ENCODE results near the gene MGAT4C. TPM values are rescaled to one million over a fixed set of nuclear protein-coding genes. Genes with fewer than 3 reads are reported as not detected.

MGAT4C gene
- total and polyA plus RNA-seq, 2 of the 8 experiments (the other 6 are each of a cell fraction or from before 2014, with no cell fraction given): 1.6 to 2.5 TPM

DNA sequence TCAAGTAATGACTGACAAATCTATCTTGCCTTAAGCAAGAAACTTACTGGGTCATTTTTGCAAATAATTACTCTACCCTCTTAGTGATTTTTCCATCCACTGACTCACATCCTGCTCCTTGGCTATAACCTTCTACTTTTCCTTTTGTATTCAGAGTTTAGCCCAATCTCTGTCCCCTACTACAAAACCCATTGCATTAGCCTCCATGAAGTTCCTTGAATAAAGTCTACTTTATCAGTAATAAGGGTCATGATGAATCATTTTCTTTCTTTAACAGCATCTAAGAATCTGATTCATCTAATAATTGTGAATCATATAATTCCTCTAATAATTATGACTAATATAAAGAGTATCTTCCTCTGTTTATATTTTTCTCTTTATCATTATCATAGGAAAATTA lies 249.5 kb downstream of the MGAT4C start:
- ChIA-PET POLR2A (ENCODE audit: partially characterized antibody) (no interaction called here), CTCF (ENCODE audit: partially characterized antibody) (no interaction called here)
- no peak overlapping the region for H3K18ac ChIP-seq (ENCODE audit: extremely low read depth, low read length)

More for the DNA sequence above, 249.5 kb downstream of the MGAT4C start:
- Histone ChIP-seq H3K79me1 (ENCODE audit: low read depth, low read length) (no peaks in the 10 kb centered on the region), H3K4me3 (ENCODE audit: extremely low read depth in 1 of 4, insufficient read depth in 2 of 4, low read depth in 3 of 4, low read length in 4 of 4) (no peak overlapping the region), H2AFZ (ENCODE audit: low read length) (no peak overlapping the region), H3K4me2 (ENCODE audit: insufficient read depth in 1 of 2, low read depth in 2 of 2, low read length in 2 of 2) (no peak overlapping the region), H3K14ac (ENCODE audit: insufficient read length) (no peak overlapping the region), H3K27me3 (replicated peaks in 1 of 4; ENCODE audit: control insufficient read depth in 3 of 4, extremely low read depth in 1 of 4, insufficient read depth in 3 of 4, low read length in 3 of 4) (no peaks in the 10 kb centered on the region), H2BK15ac (ENCODE audit: low read length) (no peak overlapping the region), H4K8ac (ENCODE audit: extremely low read depth, insufficient read depth, low read length) (no peak overlapping the region), H4K91ac (replicated peaks; ENCODE audit: insufficient read length, low read length) (no peak overlapping the region), H2AK5ac (ENCODE audit: low read depth, low read length) (no peak overlapping the region), H3K9me3 (ENCODE audit: insufficient read depth in 2 of 2, low read depth in 1 of 2, low read length in 1 of 2) (no peaks in the 10 kb centered on the region), H2BK12ac (ENCODE audit: low read depth, low read length) (no peak overlapping the region), H2BK120ac (replicated peaks; ENCODE audit: low read depth, low read length) (no peak overlapping the region), H4K20me1 (replicated peaks in 1 of 2; ENCODE audit: control insufficient read depth in 1 of 2, insufficient read depth in 2 of 2, low read length in 2 of 2) (no peaks in the 10 kb centered on the region), H3K4ac (replicated peaks; ENCODE audit: insufficient read length, low read depth, low read length) (no peak overlapping the region), H2BK5ac (ENCODE audit: low read depth, low read length) (no peak overlapping the region), H3K36me3 (ENCODE audit: control insufficient read depth in 2 of 4, insufficient read depth in 4 of 4, low read length in 3 of 4) (no peaks in the 10 kb centered on the region), H3K9ac (replicated peaks in 1 of 4; ENCODE audit: extremely low read depth in 1 of 4, low read depth in 3 of 4, low read length in 3 of 4) (no peak overlapping the region), H3K27ac (ENCODE audit: low read depth, low read length) (no peak overlapping the region), H4K5ac (ENCODE audit: insufficient read length, low read depth, low read length) (no peak overlapping the region), H3K23ac (ENCODE audit: insufficient read length) (no peak overlapping the region), H3K79me2 (ENCODE audit: control insufficient read depth in 1 of 2, insufficient read depth in 2 of 2, low read length in 2 of 2) (no peaks in the 10 kb centered on the region), H3K4me1 (replicated peaks in 1 of 4; ENCODE audit: control insufficient read depth in 3 of 4, insufficient read depth in 4 of 4, low read length in 3 of 4) (no peaks in the 10 kb centered on the region), H2BK20ac (ENCODE audit: low read length) (no peak overlapping the region), H3K56ac (replicated peaks; ENCODE audit: insufficient read length, low read depth, low read length) (no peak overlapping the region), H3K23me2 (ENCODE audit: low read depth, low read length) (no peaks in the 10 kb centered on the region)
- FAIRE-seq (no peak), DNase-seq (ENCODE audit: low read depth in 1 of 2, low spot score in 2 of 2) (no peak)
- no peak for TF ChIP-seq SUZ12 (IDR thresholded peaks at IDR 0.05; ENCODE audit: low read length)
- TF ChIP-seq, protein P1, sequence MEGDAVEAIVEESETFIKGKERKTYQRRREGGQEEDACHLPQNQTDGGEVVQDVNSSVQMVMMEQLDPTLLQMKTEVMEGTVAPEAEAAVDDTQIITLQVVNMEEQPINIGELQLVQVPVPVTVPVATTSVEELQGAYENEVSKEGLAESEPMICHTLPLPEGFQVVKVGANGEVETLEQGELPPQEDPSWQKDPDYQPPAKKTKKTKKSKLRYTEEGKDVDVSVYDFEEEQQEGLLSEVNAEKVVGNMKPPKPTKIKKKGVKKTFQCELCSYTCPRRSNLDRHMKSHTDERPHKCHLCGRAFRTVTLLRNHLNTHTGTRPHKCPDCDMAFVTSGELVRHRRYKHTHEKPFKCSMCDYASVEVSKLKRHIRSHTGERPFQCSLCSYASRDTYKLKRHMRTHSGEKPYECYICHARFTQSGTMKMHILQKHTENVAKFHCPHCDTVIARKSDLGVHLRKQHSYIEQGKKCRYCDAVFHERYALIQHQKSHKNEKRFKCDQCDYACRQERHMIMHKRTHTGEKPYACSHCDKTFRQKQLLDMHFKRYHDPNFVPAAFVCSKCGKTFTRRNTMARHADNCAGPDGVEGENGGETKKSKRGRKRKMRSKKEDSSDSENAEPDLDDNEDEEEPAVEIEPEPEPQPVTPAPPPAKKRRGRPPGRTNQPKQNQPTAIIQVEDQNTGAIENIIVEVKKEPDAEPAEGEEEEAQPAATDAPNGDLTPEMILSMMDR (IDR thresholded peaks at IDR 0.05; ENCODE audit: control extremely low read depth in 1 of 3, insufficient read depth in 1 of 3, low read depth in 1 of 3, low read length in 3 of 3): no peak
- no peak for TF ChIP-seq BACH1 (IDR thresholded peaks at IDR 0.05; ENCODE audit: low read length)
- TF ChIP-seq SP2 (IDR thresholded peaks at IDR 0.05; ENCODE audit: low read length): no peak
- no peak for TF ChIP-seq POLR2A (IDR thresholded peaks at IDR 0.05; ENCODE audit: control extremely low read depth in 1 of 2, low read depth in 2 of 2, low read length in 2 of 2)
- TF ChIP-seq SIN3A (conservative IDR thresholded peaks at IDR 0.05 in 1 of 2, IDR thresholded peaks at IDR 0.05 in 1 of 2; ENCODE audit: low read depth in 1 of 2, low read length in 2 of 2): no peak
- TF ChIP-seq TCF12 (IDR thresholded peaks at IDR 0.05; ENCODE audit: low read depth, low read length): no peak

Data from H1 (cell line).